ENCODE measurements around the gene MYLK2. TPM values are rescaled to one million over a fixed set of nuclear protein-coding genes. Genes with fewer than 3 reads are reported as not detected.

Gene MYLK2
- total RNA-seq, 2 experiments from 2014 or later, result not detected

DNA sequence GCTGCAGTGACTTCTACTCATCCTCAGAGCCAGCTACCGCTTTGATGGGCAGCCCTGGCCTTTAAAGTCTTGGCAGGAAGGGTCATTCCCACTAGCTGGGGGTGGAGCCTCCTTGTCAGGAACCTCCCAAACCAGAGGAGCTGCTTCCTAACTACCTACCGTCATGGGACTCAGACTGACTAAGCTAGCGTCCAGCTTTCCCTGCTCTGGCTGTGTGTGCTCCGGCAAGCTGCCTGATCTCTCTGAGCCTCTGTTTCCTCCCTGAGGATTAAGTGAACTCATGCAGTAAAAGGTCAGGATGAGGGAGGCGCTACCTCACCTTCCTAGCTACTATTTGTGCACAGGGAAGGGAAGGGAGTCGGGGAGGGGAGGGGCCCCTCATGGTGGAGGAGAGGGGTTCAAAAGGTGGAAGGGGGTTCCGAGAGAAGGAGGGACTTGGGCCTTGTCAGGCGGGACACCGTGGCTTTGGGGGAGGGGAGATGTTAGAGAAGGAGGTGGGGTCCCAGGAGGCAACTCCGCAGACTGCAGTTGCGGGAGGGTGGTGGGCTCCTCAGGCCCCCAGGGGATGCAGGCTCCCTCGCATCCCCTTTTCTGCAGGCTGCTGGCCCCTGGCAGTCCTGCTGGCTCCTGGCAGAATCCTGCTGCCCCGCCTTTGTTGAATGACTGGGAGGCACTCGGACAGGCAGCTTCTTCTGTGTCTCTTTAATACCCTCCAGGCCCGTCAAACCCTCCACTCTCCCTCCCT lies 41.4 kb downstream of the MYLK2 start:
- H3K9me3 ChIP-seq (ENCODE audit: control insufficient read depth in 1 of 2, insufficient read depth in 1 of 2, low read length in 2 of 2), result peaks cover 0 to 13% of the 10 kb centered on the region in 2 experiments
- H3K9me3 Mint-ChIP-seq, result no peaks in the 10 kb centered on the region
- peak overlapping the region; percentile 38 for H3K4me3 Mint-ChIP-seq

DNA sequence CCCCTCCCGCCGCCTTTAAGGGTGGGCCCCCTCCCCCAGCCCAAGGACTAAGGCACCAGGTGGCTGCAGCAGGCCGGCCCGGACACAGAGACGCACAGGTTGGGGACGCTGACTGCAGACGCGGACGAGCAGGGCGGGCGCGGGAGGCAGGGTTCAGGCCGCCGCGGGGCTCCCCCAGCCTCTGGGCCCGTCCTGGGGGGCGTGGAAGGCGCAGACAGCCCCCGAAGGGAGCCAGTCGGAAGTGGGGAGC lies 41.9 kb downstream of the MYLK2 start:
- intact Hi-C loops (cut with DNase I, micrococcal nuclease), result no loop called here
- H3K27me3 Mint-ChIP-seq, result peaks cover 7% of the 10 kb centered on the region
- TF ChIP-seq, protein P1, sequence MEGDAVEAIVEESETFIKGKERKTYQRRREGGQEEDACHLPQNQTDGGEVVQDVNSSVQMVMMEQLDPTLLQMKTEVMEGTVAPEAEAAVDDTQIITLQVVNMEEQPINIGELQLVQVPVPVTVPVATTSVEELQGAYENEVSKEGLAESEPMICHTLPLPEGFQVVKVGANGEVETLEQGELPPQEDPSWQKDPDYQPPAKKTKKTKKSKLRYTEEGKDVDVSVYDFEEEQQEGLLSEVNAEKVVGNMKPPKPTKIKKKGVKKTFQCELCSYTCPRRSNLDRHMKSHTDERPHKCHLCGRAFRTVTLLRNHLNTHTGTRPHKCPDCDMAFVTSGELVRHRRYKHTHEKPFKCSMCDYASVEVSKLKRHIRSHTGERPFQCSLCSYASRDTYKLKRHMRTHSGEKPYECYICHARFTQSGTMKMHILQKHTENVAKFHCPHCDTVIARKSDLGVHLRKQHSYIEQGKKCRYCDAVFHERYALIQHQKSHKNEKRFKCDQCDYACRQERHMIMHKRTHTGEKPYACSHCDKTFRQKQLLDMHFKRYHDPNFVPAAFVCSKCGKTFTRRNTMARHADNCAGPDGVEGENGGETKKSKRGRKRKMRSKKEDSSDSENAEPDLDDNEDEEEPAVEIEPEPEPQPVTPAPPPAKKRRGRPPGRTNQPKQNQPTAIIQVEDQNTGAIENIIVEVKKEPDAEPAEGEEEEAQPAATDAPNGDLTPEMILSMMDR (IDR thresholded peaks at IDR 0.05), result no peak
- DNase-seq (no peak), ATAC-seq (ENCODE audit: poor library complexity) (peak; percentile 42)
- H3K4me1 ChIP-seq (ENCODE audit: insufficient read depth, low read length), result peaks cover 22% of the 10 kb centered on the region
- H3K27me3 ChIP-seq (ENCODE audit: control insufficient read depth in 1 of 2, insufficient read depth in 2 of 2, low read length in 2 of 2), result peaks cover 38 to 46% of the 10 kb centered on the region in 2 experiments
- H3K4me3 Mint-ChIP-seq, result no peak overlapping the region
- no peaks in the 10 kb centered on the region for H3K9me3 Mint-ChIP-seq
- no peak overlapping the region for H3K27ac Mint-ChIP-seq
- H3K4me1 Mint-ChIP-seq (ENCODE audit: low read depth), result peaks cover 13% of the 10 kb centered on the region
- H3K4me3 ChIP-seq (ENCODE audit: low read length), result peak overlapping the region; percentile 34
- H3K27ac ChIP-seq (ENCODE audit: low read depth in 1 of 2, low read length in 2 of 2), result no peak overlapping the region
- no peaks in the 10 kb centered on the region for H3K36me3 Mint-ChIP-seq (ENCODE audit: low read depth)
- CTCF ChIA-PET, result no interaction called here
- H3K9me3 ChIP-seq (ENCODE audit: control insufficient read depth in 1 of 2, insufficient read depth in 1 of 2, low read length in 2 of 2), result peaks cover 0 to 13% of the 10 kb centered on the region in 2 experiments
- POLR2A ChIA-PET, result no interaction called here
- no peaks in the 10 kb centered on the region for H3K36me3 ChIP-seq (ENCODE audit: insufficient read depth, low read length)

More for the DNA sequence above, 41.4 kb downstream of the MYLK2 start:
- H3K36me3 ChIP-seq (ENCODE audit: insufficient read depth, low read length), result no peaks in the 10 kb centered on the region
- peaks cover 22% of the 10 kb centered on the region for H3K4me1 ChIP-seq (ENCODE audit: insufficient read depth, low read length)
- H3K27me3 ChIP-seq (ENCODE audit: control insufficient read depth in 1 of 2, insufficient read depth in 2 of 2, low read length in 2 of 2), result peaks cover 41 to 46% of the 10 kb centered on the region in 2 experiments
- peaks cover 7% of the 10 kb centered on the region for H3K27me3 Mint-ChIP-seq
- H3K4me3 ChIP-seq (ENCODE audit: low read length), result peak overlapping the region; percentile 34
- TF ChIP-seq, protein P1 (IDR thresholded peaks at IDR 0.05), result no peak
- POLR2A ChIA-PET, result no interaction called here
- peaks cover 13% of the 10 kb centered on the region for H3K4me1 Mint-ChIP-seq (ENCODE audit: low read depth)
- CTCF ChIA-PET, result interaction anchor here (1.1 to 1.4 kb wide), 2 partner anchors 14 to 91 kb away, joined by 3 read pairs; partner anchors contain the start of gene PDRG1
- DNase-seq, result no peak
- intact Hi-C loops (cut with DNase I, micrococcal nuclease), result no loop called here
- no peak overlapping the region for H3K27ac ChIP-seq (ENCODE audit: low read depth in 1 of 2, low read length in 2 of 2)
- H3K27ac Mint-ChIP-seq, result no peak overlapping the region
- no peak for ATAC-seq (ENCODE audit: poor library complexity)
- no peaks in the 10 kb centered on the region for H3K36me3 Mint-ChIP-seq (ENCODE audit: low read depth)

DNA sequence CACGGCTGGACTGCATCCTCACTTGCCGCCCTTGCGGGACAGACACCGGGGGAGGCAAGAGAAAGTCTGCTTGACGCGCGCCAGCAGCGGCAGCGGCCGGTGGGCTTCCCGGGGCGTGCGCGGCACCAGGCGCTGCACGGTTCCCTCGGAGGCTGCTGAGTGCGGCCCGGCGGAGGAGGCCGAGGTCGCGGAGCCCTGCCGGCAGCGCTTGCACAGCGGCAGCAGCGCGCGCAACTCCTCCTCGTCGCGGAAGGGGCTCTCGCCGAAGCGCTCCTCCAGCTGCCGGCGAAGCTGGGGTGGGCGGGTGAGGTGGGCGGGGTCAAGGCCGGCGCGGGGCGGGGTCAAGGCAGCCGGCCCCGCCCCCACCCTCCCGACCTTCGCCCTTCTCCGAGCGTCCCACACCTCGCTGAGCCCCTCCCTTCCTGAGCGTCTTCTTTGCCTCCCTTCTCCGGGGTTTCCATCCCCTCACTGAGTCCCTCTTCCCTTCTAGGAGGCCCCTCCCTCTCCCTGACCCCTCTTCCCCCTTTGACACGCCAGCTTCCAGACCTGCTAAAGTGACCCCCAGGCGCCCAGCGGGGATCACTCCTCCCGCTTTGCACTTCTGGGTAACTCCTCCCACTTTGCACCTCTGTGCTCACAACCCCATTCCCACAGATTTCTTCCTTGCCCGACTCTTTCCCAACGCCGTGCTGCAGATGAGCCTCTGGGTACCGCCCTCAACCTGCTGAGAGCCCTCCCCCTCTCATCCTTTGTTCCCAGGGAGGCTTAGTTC lies 42.4 kb downstream of the MYLK2 start:
- CTCF ChIA-PET, result no interaction called here
- Histone ChIP-seq H3K27me3 (ENCODE audit: control insufficient read depth in 1 of 2, insufficient read depth in 2 of 2, low read length in 2 of 2) (peaks cover 33 to 41% of the 10 kb centered on the region in 2 experiments), H3K4me1 (ENCODE audit: insufficient read depth, low read length) (peaks cover 22% of the 10 kb centered on the region), H3K4me3 (ENCODE audit: low read length) (peak overlapping the region; percentile 34), H3K27ac (ENCODE audit: low read depth in 1 of 2, low read length in 2 of 2) (no peak overlapping the region), H3K9me3 (ENCODE audit: control insufficient read depth in 1 of 2, insufficient read depth in 1 of 2, low read length in 2 of 2) (peaks cover 0 to 13% of the 10 kb centered on the region in 2 experiments), H3K36me3 (ENCODE audit: insufficient read depth, low read length) (no peaks in the 10 kb centered on the region)
- POLR2A ChIA-PET, result no interaction called here
- H3K27ac Mint-ChIP-seq, result no peak overlapping the region
- no peaks in the 10 kb centered on the region for H3K9me3 Mint-ChIP-seq
- peaks cover 13% of the 10 kb centered on the region for H3K4me1 Mint-ChIP-seq (ENCODE audit: low read depth)
- TF ChIP-seq, protein P1 (IDR thresholded peaks at IDR 0.05), result no peak
- DNase-seq, result peak; percentile 25 to 85 (median 57)
- H3K27me3 Mint-ChIP-seq, result peaks cover 7% of the 10 kb centered on the region
- intact Hi-C loops (cut with DNase I, micrococcal nuclease), result no loop called here
- peak; percentile 89 for ATAC-seq (ENCODE audit: poor library complexity)
- peak overlapping the region; percentile 86 for H3K4me3 Mint-ChIP-seq
- H3K36me3 Mint-ChIP-seq (ENCODE audit: low read depth), result no peaks in the 10 kb centered on the region
